Measurements from ENCODE around the gene OR8A1.

- TF ChIP-seq POLR2A (IDR thresholded peaks at IDR 0.05), result no peak
- TF ChIP-seq, protein P1, sequence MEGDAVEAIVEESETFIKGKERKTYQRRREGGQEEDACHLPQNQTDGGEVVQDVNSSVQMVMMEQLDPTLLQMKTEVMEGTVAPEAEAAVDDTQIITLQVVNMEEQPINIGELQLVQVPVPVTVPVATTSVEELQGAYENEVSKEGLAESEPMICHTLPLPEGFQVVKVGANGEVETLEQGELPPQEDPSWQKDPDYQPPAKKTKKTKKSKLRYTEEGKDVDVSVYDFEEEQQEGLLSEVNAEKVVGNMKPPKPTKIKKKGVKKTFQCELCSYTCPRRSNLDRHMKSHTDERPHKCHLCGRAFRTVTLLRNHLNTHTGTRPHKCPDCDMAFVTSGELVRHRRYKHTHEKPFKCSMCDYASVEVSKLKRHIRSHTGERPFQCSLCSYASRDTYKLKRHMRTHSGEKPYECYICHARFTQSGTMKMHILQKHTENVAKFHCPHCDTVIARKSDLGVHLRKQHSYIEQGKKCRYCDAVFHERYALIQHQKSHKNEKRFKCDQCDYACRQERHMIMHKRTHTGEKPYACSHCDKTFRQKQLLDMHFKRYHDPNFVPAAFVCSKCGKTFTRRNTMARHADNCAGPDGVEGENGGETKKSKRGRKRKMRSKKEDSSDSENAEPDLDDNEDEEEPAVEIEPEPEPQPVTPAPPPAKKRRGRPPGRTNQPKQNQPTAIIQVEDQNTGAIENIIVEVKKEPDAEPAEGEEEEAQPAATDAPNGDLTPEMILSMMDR (IDR thresholded peaks at IDR 0.05 in 4 of 5, conservative IDR thresholded peaks at IDR 0.05 in 1 of 5), result no peak
These were observed 25.5 kb downstream of the OR8A1 start for GRCh38 chr11:124595302-124595701.
